AG04449 (cell line): ENCODE results near the gene AJAP1.

Experiments used
- CTCF ChIA-PET: fragments of 350-600 bp; formaldehyde crosslinking; extraction: SDS; loops from one replicate; lab custom pipeline; 2021; ENCODE audit warnings: antibody characterized with exemption; lab: Yijun Ruan, JAX
- POLR2A ChIA-PET: fragments of 400-600, 350-600 bp; formaldehyde crosslinking; extraction: SDS; loops from one replicate; lab custom pipeline; 2020; ENCODE audit warnings: antibody characterized with exemption, inconsistent platforms; lab: Yijun Ruan, JAX
- DNase-seq: peaks from one replicate; pipeline ENCODE4 v3.0.0-alpha.2; 2010; ENCODE audit warnings: low read depth, low spot score
- H3K4me3 ChIP-seq: 2 replicates; pipeline ENCODE4 v1.5.1; 2011; ENCODE audit warnings: low read depth, mild to moderate bottlenecking, control low read depth, low read length
- CTCF ChIP-seq: IDR thresholded peaks from one replicate; pipeline ENCODE4 v1.5.1; 2011; ENCODE audit warnings: mild to moderate bottlenecking, moderate library complexity, low read length, control low read depth, inconsistent platforms; ENCODE audit not compliant: insufficient read depth; ENCODE audit errors: missing control alignments

The AJAP1 gene

GRCh38 chr1:4658643-4659628 is 4.5 kb downstream of the AJAP1 start:
- TF ChIP-seq CTCF = no peak
- no peak for DNase-seq
- POLR2A ChIA-PET = no interaction called here

GRCh38 chr1:4660917-4661594 is 6.6 kb downstream of the AJAP1 start:
- CTCF ChIA-PET = no interaction called here
- DNase-seq = no peak
- POLR2A ChIA-PET = no interaction called here
- no peak overlapping the region for H3K4me3 ChIP-seq
- TF ChIP-seq CTCF = no peak

More at GRCh38 chr1:4658643-4659628, 4.5 kb downstream of the AJAP1 start:
- H3K4me3 ChIP-seq = no peak overlapping the region
- CTCF ChIA-PET = no interaction called here

- CTCF ChIA-PET = no interaction called here
- DNase-seq = no peak
- H3K4me3 ChIP-seq = no peak overlapping the region
- POLR2A ChIA-PET = no interaction called here
- TF ChIP-seq CTCF = no peak
Observed at GRCh38 chr1:4661595-4661917, 7.1 kb downstream of the AJAP1 start.

GRCh38 chr1:4662168-4662567 is 7.8 kb downstream of the AJAP1 start:
- CTCF ChIA-PET = no interaction called here
- H3K4me3 ChIP-seq = no peak overlapping the region
- no peak for TF ChIP-seq CTCF
- POLR2A ChIA-PET = no interaction called here
- no peak for DNase-seq

- no peak for DNase-seq
- no peak for TF ChIP-seq CTCF
- no peak overlapping the region for H3K4me3 ChIP-seq
- ChIA-PET CTCF (no interaction called here), POLR2A (no interaction called here)
Observed at GRCh38 chr1:4662723-4663122, 8.3 kb downstream of the AJAP1 start.

- DNase-seq = no peak
- POLR2A ChIA-PET = no interaction called here
- H3K4me3 ChIP-seq = no peak overlapping the region
- no peak for TF ChIP-seq CTCF
- CTCF ChIA-PET = no interaction called here
Observed at GRCh38 chr1:4664095-4664494, 9.7 kb downstream of the AJAP1 start.
